CD8-positive, alpha-beta memory T cell (primary cell): ENCODE results near the gene PPP1R12C. TPM values are rescaled to one million over a fixed set of nuclear protein-coding genes. Genes with fewer than 3 reads are reported as not detected.
"Not testable (repeated sequence)": the region's sequence is repeated elsewhere in the genome, so short reads cannot be mapped to it uniquely, and the experiment has no call there.

Experiments
- CTCF ChIA-PET: fragments of 350-600 bp; sonication (Branson Sonifier 250); formaldehyde crosslinking; loops from one replicate; lab custom pipeline; 2021; ENCODE audit warnings: antibody characterized with exemption; lab: Charles Lee
- POLR2A ChIA-PET: fragments of 350-600 bp; sonication (Branson Sonifier 250); formaldehyde crosslinking; loops from one replicate; lab custom pipeline; 2021; ENCODE audit warnings: antibody characterized with exemption; lab: Charles Lee
- DNase-seq, 5 donors: peaks; one replicate each; pipeline versions ENCODE4 v3.0.0 to v3.0.0-alpha.2; 2020 to 2022; ENCODE audit warnings: mixed read lengths in 1 of 5
- H3K27ac ChIP-seq: one replicate; pipeline ENCODE4 v1.7.0; 2013; ENCODE audit warnings: low read depth, mild to moderate bottlenecking, low read length, moderate library complexity
- H3K27me3 ChIP-seq: 2 replicates; pipeline ENCODE4 v1.7.0; 2013; ENCODE audit warnings: low read length, mild to moderate bottlenecking; ENCODE audit not compliant: insufficient read depth, poor library complexity, severe bottlenecking
- H3K36me3 ChIP-seq: 2 replicates; pipeline ENCODE4 v1.7.0; 2013; ENCODE audit warnings: mild to moderate bottlenecking, low read length, moderate library complexity; ENCODE audit not compliant: insufficient read depth
- H3K4me1 ChIP-seq: 2 replicates; pipeline ENCODE4 v1.7.0; 2013; ENCODE audit warnings: mild to moderate bottlenecking, low read length, moderate library complexity; ENCODE audit not compliant: insufficient read depth
- H3K4me3 ChIP-seq: 2 replicates; pipeline ENCODE4 v1.7.0; 2013; ENCODE audit warnings: mild to moderate bottlenecking, low read length
- H3K9me3 ChIP-seq: 2 replicates; pipeline ENCODE4 v1.7.0; 2013; ENCODE audit warnings: mild to moderate bottlenecking, low read length
- H3K27ac Mint-ChIP-seq, 8 donors: one replicate each; pipeline ENCODE4 v1.8.0; 2020 to 2021; ENCODE audit warnings: mixed read lengths in 8 of 8, mild to moderate bottlenecking in 6 of 8, inconsistent platforms in 3 of 8, moderate library complexity in 3 of 8
- H3K27me3 Mint-ChIP-seq, 2 donors: one replicate each; pipeline ENCODE4 v1.8.0; 2020 to 2021; ENCODE audit warnings: mixed read lengths in 2 of 2, mild to moderate bottlenecking in 1 of 2, moderate library complexity in 1 of 2
- H3K36me3 Mint-ChIP-seq, 3 donors: one replicate each; pipeline ENCODE4 v1.8.0; 2020 to 2021; ENCODE audit warnings: mixed read lengths in 3 of 3, inconsistent platforms in 1 of 3, mild to moderate bottlenecking in 1 of 3
- H3K4me1 Mint-ChIP-seq, 3 donors: one replicate each; pipeline ENCODE4 v1.8.0; 2020 to 2021; ENCODE audit warnings: mixed read lengths in 3 of 3, inconsistent platforms in 1 of 3, mild to moderate bottlenecking in 1 of 3
- H3K4me3 Mint-ChIP-seq, 7 donors: one replicate each; pipeline ENCODE4 v1.8.0; 2020 to 2021; ENCODE audit warnings: mixed read lengths in 7 of 7, mild to moderate bottlenecking in 6 of 7, moderate library complexity in 4 of 7, inconsistent platforms in 2 of 7
- H3K9me3 Mint-ChIP-seq, 5 donors: one replicate each; pipeline ENCODE4 v1.8.0; 2020 to 2022; ENCODE audit warnings: mixed read lengths in 5 of 5, mild to moderate bottlenecking in 3 of 5, moderate library complexity in 2 of 5, inconsistent platforms in 1 of 5
- polyA plus RNA-seq: library from polyadenylated mRNA; unstranded; fragments of 300-500 nt; fragmentation: Illumina TruSeq; gene quantifications from one replicate; pipeline ENCODE4 v1.2.3, GENCODE V29; 2021
- total RNA-seq, 2 experiments: library from RNA; stranded (reverse); gene quantifications; one replicate each; pipeline ENCODE4 v1.2.3, GENCODE V29; 2021

PPP1R12C gene
- total and polyA plus RNA-seq, 3 experiments from 2014 or later, result 7.7 to 98.3 (median 95.4) TPM

DNA sequence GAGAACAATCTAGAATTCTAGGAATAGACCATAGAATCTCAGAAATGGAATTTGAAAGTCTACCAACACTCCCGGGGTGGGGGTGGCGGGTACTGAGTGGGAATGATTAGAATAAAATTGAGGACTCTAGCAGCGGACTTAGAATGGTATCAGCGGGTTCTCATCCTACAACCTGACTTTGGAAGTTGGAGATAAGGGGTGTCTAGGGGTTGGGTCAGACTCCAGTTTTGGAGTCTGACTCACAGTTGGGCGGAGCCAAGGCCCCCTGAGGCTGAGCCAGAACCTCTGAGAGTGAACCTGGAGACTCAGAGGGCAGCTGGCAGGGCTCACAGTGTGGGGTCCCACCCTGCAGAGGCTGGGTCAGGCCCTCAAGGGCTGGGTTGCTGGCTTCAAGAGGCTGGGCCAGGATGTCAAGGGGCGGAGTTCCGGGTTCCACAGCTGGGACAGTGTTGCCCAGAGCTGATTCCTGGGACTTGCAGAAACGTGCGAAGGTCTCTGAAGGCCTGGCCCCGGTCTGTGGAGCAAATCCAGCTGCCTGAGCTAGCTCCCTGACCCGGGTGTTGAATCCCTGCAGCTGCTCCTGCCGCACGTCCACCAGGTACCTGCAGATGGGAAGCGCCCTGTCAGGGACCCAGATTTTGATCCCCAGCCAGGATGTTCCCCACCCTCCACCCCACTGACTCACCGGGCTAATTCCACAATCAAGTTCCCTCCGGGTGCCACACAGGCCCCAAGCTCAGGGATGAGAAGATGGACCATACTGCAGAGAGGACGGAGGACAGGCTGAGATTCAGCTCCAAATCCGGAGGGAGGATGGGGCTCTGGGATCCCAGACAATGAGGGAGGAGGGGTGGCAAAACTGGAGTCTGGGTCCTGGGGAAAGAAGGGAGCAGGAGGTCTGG is 41.7 kb upstream of the PPP1R12C start:
- Histone ChIP-seq H3K4me3 (no peak overlapping the region), H3K36me3 (no peaks in the 10 kb centered on the region), H3K9me3 (no peaks in the 10 kb centered on the region), H3K4me1 (peaks cover 5% of the 10 kb centered on the region), H3K27me3 (peaks cover 5% of the 10 kb centered on the region), H3K27ac (peak overlapping the region; percentile 44)
- Mint-ChIP-seq H3K36me3 (no peaks in the 10 kb centered on the region), H3K27me3 (peaks cover 42 to 51% of the 10 kb centered on the region in 2 donors), H3K4me1 (peaks cover 10 to 11% (median 11%) of the 10 kb centered on the region in 3 donors), H3K9me3 (peaks cover 0 to 4% (median 0%) of the 10 kb centered on the region in 5 donors), H3K4me3 (no peak overlapping the region), H3K27ac (peak overlapping the region in 1 of 8 donors; percentile 77)
- no peak for DNase-seq
- POLR2A ChIA-PET, result interaction anchor here (0.5 kb wide), 1 partner anchor 110 kb away, joined by 3 read pairs; no protein-coding TSS in a partner anchor
- CTCF ChIA-PET, result interaction anchor here (1.8 to 2.1 kb wide), 2 partner anchors 18 to 71 kb away, joined by 6 to 11 read pairs; no protein-coding TSS in a partner anchor

DNA sequence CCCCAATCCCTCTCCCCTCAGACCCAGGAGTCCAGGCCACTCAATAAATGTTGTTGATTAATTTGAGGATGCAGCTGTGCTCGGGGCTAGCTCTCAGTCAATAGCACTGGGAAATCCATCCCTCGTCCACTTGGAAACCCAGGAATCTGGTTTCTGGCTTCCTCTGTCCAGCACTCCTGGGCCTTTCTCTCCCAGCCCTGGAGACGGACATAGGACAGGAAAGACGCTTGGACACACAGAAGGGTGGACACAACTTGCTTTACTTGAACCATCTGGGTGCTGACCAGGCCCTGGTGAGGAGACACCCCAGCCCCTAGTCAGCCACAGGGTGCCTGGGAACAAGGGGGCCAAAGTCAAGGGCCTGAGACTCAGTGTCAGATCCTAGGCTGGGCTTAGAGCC is 41.0 kb upstream of the PPP1R12C start:
- H3K27me3 ChIP-seq, result peaks cover 5% of the 10 kb centered on the region
- no peak overlapping the region for H3K4me3 ChIP-seq
- Mint-ChIP-seq H3K9me3 (peaks cover 0 to 6% (median 3%) of the 10 kb centered on the region in 5 donors), H3K27me3 (peaks cover 37 to 44% of the 10 kb centered on the region in 2 donors), H3K27ac (peak overlapping the region in 1 of 8 donors; percentile 77), H3K4me1 (peaks cover 16% of the 10 kb centered on the region in 3 donors), H3K36me3 (no peaks in the 10 kb centered on the region), H3K4me3 (no peak overlapping the region)
- CTCF ChIA-PET, result no interaction called here
- H3K36me3 ChIP-seq, result no peaks in the 10 kb centered on the region
- POLR2A ChIA-PET, result no interaction called here
- no peak for DNase-seq
- H3K27ac ChIP-seq, result peak overlapping the region; percentile 16
- H3K4me1 ChIP-seq, result peaks cover 11% of the 10 kb centered on the region
- no peaks in the 10 kb centered on the region for H3K9me3 ChIP-seq

DNA sequence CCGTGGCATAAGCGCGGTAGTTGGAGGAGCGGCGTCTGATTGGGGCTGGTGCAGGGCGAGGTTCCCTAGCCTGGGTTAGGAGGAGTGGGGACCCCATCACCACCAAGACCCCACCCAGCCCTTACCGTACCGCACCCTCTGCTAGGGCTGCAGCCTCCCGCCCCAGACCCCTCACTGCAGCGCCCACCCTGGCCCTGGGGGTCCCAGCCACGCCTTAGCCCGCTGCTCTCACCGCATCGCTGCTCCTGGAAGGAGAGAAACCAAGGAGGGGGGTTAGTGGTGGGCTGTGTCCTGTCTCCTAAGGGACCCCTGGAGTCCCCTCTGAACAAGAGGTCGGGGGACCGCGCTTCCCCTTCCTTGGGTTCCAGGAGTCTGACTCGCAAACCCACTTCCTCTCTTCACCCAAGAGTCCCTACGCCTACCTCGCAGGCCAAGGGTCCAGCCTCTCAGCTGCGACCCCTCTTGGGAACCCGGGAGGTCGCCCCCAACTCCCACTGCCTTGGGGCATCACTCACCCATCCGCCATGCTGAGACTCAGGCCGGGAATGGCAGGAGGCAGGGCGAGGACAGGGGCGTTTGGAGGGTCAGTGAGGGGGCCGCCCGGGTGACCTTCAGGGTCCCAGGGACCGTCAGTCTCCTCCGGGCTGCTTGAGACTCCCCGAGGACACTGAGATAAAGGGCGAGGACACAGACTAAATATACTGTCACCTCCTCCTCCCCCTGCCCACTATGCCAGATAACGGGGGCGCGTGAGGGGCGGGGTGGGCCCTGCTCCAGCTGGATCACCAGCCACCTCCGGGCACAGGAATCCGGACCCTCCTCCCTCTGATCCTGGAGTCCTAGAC is 39.8 kb upstream of the PPP1R12C start, which contains the start of gene TNNI3:
TSS of gene TNNI3 (minus strand) at position 669 of the 845 bp plus-strand sequence. CDS start at position 526, 143 bp downstream.
- Histone ChIP-seq H3K27ac (peak within 1 kb of the TSS; percentile 47), H3K36me3 (no peaks in the 10 kb centered on the region), H3K27me3 (peaks cover 5% of the 10 kb centered on the region), H3K9me3 (peaks cover under 1% of the 10 kb centered on the region), H3K4me3 (no peak within 1 kb of the TSS), H3K4me1 (peaks cover 18% of the 10 kb centered on the region)
- ChIA-PET CTCF (interaction anchor here (1.0 kb wide), 1 partner anchor 347 kb away, joined by 3 read pairs; no protein-coding TSS in a partner anchor), POLR2A (no interaction called here)
- no peaks in the 10 kb centered on the region for H3K36me3 Mint-ChIP-seq
- peaks cover 0 to 6% (median 3%) of the 10 kb centered on the region in 5 donors for H3K9me3 Mint-ChIP-seq
- H3K27ac Mint-ChIP-seq, result peak within 1 kb of the TSS in 1 of 8 donors; percentile 77
- peak within 1 kb of the TSS in 2 of 7 donors; percentile 25 to 63 for H3K4me3 Mint-ChIP-seq
- peaks cover 17 to 22% (median 20%) of the 10 kb centered on the region in 3 donors for H3K4me1 Mint-ChIP-seq
- H3K27me3 Mint-ChIP-seq, result peaks cover 32 to 37% of the 10 kb centered on the region in 2 donors
- DNase-seq, result no peak

DNA sequence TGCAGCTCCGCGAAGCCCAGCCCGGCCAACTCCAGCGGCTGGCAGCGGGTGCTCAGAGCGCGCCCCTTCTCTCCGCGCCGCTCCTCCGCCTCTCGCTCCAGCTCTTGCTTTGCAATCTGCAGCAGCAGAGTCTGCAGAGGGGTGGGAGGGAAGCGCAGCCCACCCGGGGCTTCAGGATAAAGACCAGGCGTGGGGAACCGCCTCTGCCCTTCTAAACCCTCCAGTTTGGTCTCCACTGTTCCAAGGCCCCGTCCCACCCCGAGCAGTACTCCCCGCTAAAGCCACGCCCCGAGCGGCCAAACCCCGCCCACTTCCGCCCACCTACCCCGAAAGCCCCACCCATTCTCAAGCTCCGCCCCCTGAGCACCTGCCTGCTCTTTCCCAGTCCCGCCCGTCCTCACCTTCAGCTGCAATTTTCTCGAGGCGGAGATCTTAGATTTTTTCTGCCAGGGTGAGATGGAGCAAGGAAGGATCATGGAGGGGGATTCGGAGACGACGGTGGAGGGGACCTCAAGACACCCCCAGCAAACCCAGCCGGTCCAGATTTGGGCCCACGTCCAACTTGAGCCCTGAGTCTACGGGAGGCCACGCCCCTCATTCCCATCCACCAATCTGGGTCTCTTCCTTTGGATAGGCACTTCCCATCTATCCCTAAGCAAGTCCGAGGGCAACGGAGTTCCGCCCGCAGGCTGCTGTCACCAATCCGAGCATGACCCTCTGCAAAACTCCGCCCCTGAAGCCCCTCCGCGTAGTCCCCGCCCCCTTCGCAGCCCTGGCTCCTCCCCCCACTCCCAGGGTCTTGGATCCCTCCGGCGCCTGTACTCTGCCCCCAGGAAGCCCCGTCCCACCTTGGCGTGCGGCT is 39.0 kb upstream of the PPP1R12C start:
- CTCF ChIA-PET, result interaction anchor here (1.0 kb wide), 1 partner anchor 348 kb away, joined by 3 read pairs; no protein-coding TSS in a partner anchor
- DNase-seq, result peak in 1 of 5 donors; percentile 20

DNA sequence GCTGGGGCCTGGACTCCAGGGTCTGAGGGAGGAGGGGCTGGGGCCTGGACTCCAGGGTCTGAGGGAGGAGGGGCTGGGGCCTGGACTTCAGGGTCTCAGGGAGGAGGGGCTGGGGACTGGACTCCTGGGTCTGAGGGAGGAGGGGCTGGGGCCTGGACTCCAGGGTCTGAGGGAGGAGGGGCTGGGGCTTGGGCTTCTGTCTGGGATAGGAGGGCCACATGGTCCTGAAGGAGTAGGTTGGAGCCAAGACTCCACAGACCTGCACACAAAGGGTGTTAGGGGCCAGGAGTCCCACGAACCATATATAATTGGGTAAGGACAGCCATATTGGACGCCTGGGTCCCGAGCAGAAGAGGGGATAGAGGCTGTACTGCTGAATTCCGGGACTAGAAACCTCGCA is 38.3 kb upstream of the PPP1R12C start:
- POLR2A ChIA-PET, DNase-seq, H3K9me3 ChIP-seq, H3K36me3 ChIP-seq, H3K27ac Mint-ChIP-seq, H3K27me3 ChIP-seq, H3K36me3 Mint-ChIP-seq, H3K4me3 Mint-ChIP-seq, H3K4me3 ChIP-seq: not testable (repeated sequence)
- CTCF ChIA-PET, result interaction anchor here (1.0 kb wide), 1 partner anchor 348 kb away, joined by 3 read pairs; no protein-coding TSS in a partner anchor
- Mint-ChIP-seq H3K9me3 (peaks cover 3 to 12% (median 9%) of the 10 kb centered on the region in 5 donors), H3K27me3 (peaks cover 31 to 37% of the 10 kb centered on the region in 2 donors), H3K4me1 (peaks cover 23 to 29% (median 25%) of the 10 kb centered on the region in 3 donors)
- Histone ChIP-seq H3K4me1 (peaks cover 28% of the 10 kb centered on the region), H3K27ac (peak overlapping the region; percentile 47)

More for the DNA sequence above, 39.0 kb upstream of the PPP1R12C start:
- H3K4me1 ChIP-seq, result peaks cover 26% of the 10 kb centered on the region
- H3K9me3 ChIP-seq, result peaks cover 9% of the 10 kb centered on the region
- H3K4me3 Mint-ChIP-seq, result peak overlapping the region in 2 of 7 donors; percentile 25 to 63
- H3K36me3 Mint-ChIP-seq, result peaks cover 0 to 1% (median 0%) of the 10 kb centered on the region in 3 donors
- POLR2A ChIA-PET, result no interaction called here
- H3K27me3 Mint-ChIP-seq, result peaks cover 31 to 37% of the 10 kb centered on the region in 2 donors
- H3K27ac ChIP-seq, result peak overlapping the region; percentile 47
- H3K4me3 ChIP-seq, result no peak overlapping the region
- H3K36me3 ChIP-seq, result no peaks in the 10 kb centered on the region
- H3K9me3 Mint-ChIP-seq, result peaks cover 3 to 11% (median 9%) of the 10 kb centered on the region in 5 donors
- H3K27me3 ChIP-seq, result peaks cover 5% of the 10 kb centered on the region
- no peak overlapping the region for H3K27ac Mint-ChIP-seq
- H3K4me1 Mint-ChIP-seq, result peaks cover 23 to 29% (median 25%) of the 10 kb centered on the region in 3 donors

DNA sequence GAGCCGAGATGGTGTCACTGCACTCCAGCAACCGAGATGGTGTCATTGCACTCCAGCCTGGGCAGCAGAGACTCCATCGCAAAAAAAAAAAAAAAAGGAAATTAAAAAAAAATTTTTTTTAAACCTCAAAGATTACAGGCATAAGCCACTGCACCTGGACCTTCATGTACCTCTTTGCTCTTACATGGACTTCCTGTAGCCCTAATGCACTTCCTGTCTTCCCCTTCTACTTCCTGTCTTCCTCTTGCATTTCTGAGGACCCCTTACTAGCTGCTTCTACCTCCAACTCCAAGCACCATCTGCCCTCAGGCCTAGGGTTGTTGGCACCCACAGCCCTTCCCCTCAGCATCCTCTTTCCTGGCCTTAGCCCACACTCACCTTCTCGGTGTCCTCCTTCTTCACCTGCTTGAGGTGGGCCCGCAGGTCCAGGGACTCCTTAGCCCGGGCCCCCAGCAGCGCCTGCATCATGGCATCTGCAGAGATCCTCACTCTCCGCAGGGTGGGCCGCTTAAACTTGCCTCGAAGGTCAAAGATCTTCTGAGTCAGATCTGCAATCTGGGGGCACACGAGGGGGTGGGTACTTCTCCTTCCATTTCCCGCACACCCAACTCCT is 36.3 kb upstream of the PPP1R12C start:
- Mint-ChIP-seq H3K4me3 (peak overlapping the region in 1 of 7 donors; percentile 25), H3K27me3 (peaks cover 25 to 30% of the 10 kb centered on the region in 2 donors), H3K9me3 (peaks cover 3 to 12% (median 7%) of the 10 kb centered on the region in 5 donors), H3K36me3 (peaks cover 0 to 1% (median 0%) of the 10 kb centered on the region in 3 donors), H3K27ac (peak overlapping the region in 3 of 8 donors; percentile 53 to 89 (median 79)), H3K4me1 (peaks cover 23 to 29% (median 25%) of the 10 kb centered on the region in 3 donors)
- Histone ChIP-seq H3K36me3 (no peaks in the 10 kb centered on the region), H3K27ac (no peak overlapping the region), H3K9me3 (peaks cover 10% of the 10 kb centered on the region), H3K27me3 (peaks cover 5% of the 10 kb centered on the region), H3K4me1 (peaks cover 28% of the 10 kb centered on the region), H3K4me3 (no peak overlapping the region)
- ChIA-PET POLR2A (no interaction called here), CTCF (interaction anchor here (0.9 to 1.2 kb wide), 2 partner anchors 13 to 264 kb away, joined by 3 to 4 read pairs; no protein-coding TSS in a partner anchor)
- no peak for DNase-seq
